Stomach smooth muscle (tissue), 2 donors: Measurements from ENCODE around the gene HDAC4.

Source experiments
- H3K27ac ChIP-seq: one replicate; pipeline ENCODE4 v1.7.0; 2013; ENCODE audit warnings: mild to moderate bottlenecking, low read length, inconsistent platforms
- H3K27me3 ChIP-seq, 2 donors: one replicate each; pipeline ENCODE4 v1.7.0; 2013; ENCODE audit warnings: low read length in 2 of 2; ENCODE audit not compliant: insufficient read depth in 2 of 2, control insufficient read depth in 1 of 2
- H3K36me3 ChIP-seq, 2 donors: one replicate each; pipeline ENCODE4 v1.7.0; 2013; ENCODE audit warnings: low read length in 2 of 2; ENCODE audit not compliant: control insufficient read depth in 2 of 2, insufficient read depth in 2 of 2
- H3K4me1 ChIP-seq: one replicate; pipeline ENCODE4 v1.7.0; 2013; ENCODE audit warnings: low read length; ENCODE audit not compliant: control insufficient read depth, insufficient read depth
- H3K4me3 ChIP-seq, 2 donors: one replicate each; pipeline ENCODE4 v1.7.0; 2013; ENCODE audit warnings: low read length in 2 of 2
- H3K9ac ChIP-seq, 2 donors: one replicate each; pipeline ENCODE4 v1.7.0; 2013; ENCODE audit warnings: low read length in 2 of 2, mild to moderate bottlenecking in 1 of 2
- H3K9me3 ChIP-seq, 2 donors: one replicate each; pipeline ENCODE4 v1.7.0; 2013; ENCODE audit warnings: low read length in 2 of 2; ENCODE audit not compliant: control insufficient read depth in 2 of 2
- donor health status: healthy.
- donor health status: Pancreatic carcinoma.

Gene HDAC4

GRCh38 chr2:239395524-239395923, 5.3 kb downstream of the HDAC4 start:
- Histone ChIP-seq H3K27ac (peak overlapping the region; percentile 31), H3K27me3 (no peaks in the 10 kb centered on the region), H3K9ac (no peak overlapping the region), H3K4me3 (no peak overlapping the region), H3K36me3 (no peaks in the 10 kb centered on the region), H3K4me1 (peaks cover 68% of the 10 kb centered on the region), H3K9me3 (no peaks in the 10 kb centered on the region)

GRCh38 chr2:239394978-239395377, 5.8 kb downstream of the HDAC4 start:
- no peaks in the 10 kb centered on the region for H3K27me3 ChIP-seq
- H3K9me3 ChIP-seq = no peaks in the 10 kb centered on the region
- H3K9ac ChIP-seq = no peak overlapping the region
- H3K36me3 ChIP-seq = no peaks in the 10 kb centered on the region
- H3K4me1 ChIP-seq = peaks cover 69% of the 10 kb centered on the region
- H3K27ac ChIP-seq = peak overlapping the region; percentile 31
- no peak overlapping the region for H3K4me3 ChIP-seq

- no peak overlapping the region for H3K4me3 ChIP-seq
- H3K9ac ChIP-seq = no peak overlapping the region
- H3K27me3 ChIP-seq = no peaks in the 10 kb centered on the region
- no peaks in the 10 kb centered on the region for H3K36me3 ChIP-seq
- peak overlapping the region; percentile 31 for H3K27ac ChIP-seq
- H3K4me1 ChIP-seq = peaks cover 69% of the 10 kb centered on the region
- H3K9me3 ChIP-seq = no peaks in the 10 kb centered on the region
These were observed 6.4 kb downstream of the HDAC4 start for GRCh38 chr2:239394346-239394945.

GRCh38 chr2:239393941-239394340, 6.9 kb downstream of the HDAC4 start:
- no peaks in the 10 kb centered on the region for H3K9me3 ChIP-seq
- H3K36me3 ChIP-seq = no peaks in the 10 kb centered on the region
- peaks cover 66% of the 10 kb centered on the region for H3K4me1 ChIP-seq
- no peaks in the 10 kb centered on the region for H3K27me3 ChIP-seq
- H3K27ac ChIP-seq = no peak overlapping the region
- H3K9ac ChIP-seq = no peak overlapping the region
- H3K4me3 ChIP-seq = no peak overlapping the region

- peaks cover 62% of the 10 kb centered on the region for H3K4me1 ChIP-seq
- H3K4me3 ChIP-seq = no peak overlapping the region
- H3K27me3 ChIP-seq = no peaks in the 10 kb centered on the region
- H3K9me3 ChIP-seq = no peaks in the 10 kb centered on the region
- H3K36me3 ChIP-seq = no peaks in the 10 kb centered on the region
- no peak overlapping the region for H3K27ac ChIP-seq
- no peak overlapping the region for H3K9ac ChIP-seq
These were observed 7.4 kb downstream of the HDAC4 start for GRCh38 chr2:239393388-239393940.

GRCh38 chr2:239392688-239393387, 8.0 kb downstream of the HDAC4 start:
- no peak overlapping the region for H3K27ac ChIP-seq
- peaks cover 56% of the 10 kb centered on the region for H3K4me1 ChIP-seq
- no peaks in the 10 kb centered on the region for H3K9me3 ChIP-seq
- peaks cover 0 to 2% of the 10 kb centered on the region in 2 donors for H3K36me3 ChIP-seq
- no peak overlapping the region for H3K9ac ChIP-seq
- H3K27me3 ChIP-seq = no peaks in the 10 kb centered on the region
- H3K4me3 ChIP-seq = no peak overlapping the region

- H3K4me1 ChIP-seq = peaks cover 48% of the 10 kb centered on the region
- H3K9me3 ChIP-seq = no peaks in the 10 kb centered on the region
- no peak overlapping the region for H3K9ac ChIP-seq
- peaks cover 0 to 2% of the 10 kb centered on the region in 2 donors for H3K36me3 ChIP-seq
- no peak overlapping the region for H3K4me3 ChIP-seq
- no peak overlapping the region for H3K27ac ChIP-seq
- no peaks in the 10 kb centered on the region for H3K27me3 ChIP-seq
These were observed 8.8 kb downstream of the HDAC4 start for GRCh38 chr2:239392072-239392357.

- Histone ChIP-seq H3K27me3 (no peaks in the 10 kb centered on the region), H3K9ac (no peak overlapping the region), H3K36me3 (peaks cover 0 to 2% of the 10 kb centered on the region in 2 donors), H3K4me3 (no peak overlapping the region), H3K4me1 (peaks cover 49% of the 10 kb centered on the region), H3K27ac (no peak overlapping the region), H3K9me3 (no peaks in the 10 kb centered on the region)
These were observed 9.3 kb downstream of the HDAC4 start for GRCh38 chr2:239391286-239392071.

GRCh38 chr2:239390546-239391285, 10.1 kb downstream of the HDAC4 start:
- H3K4me1 ChIP-seq = peaks cover 51% of the 10 kb centered on the region
- H3K9ac ChIP-seq = no peak overlapping the region
- no peaks in the 10 kb centered on the region for H3K9me3 ChIP-seq
- no peaks in the 10 kb centered on the region for H3K27me3 ChIP-seq
- no peak overlapping the region for H3K4me3 ChIP-seq
- H3K36me3 ChIP-seq = peaks cover 0 to 2% of the 10 kb centered on the region in 2 donors
- no peak overlapping the region for H3K27ac ChIP-seq
